ENCODE results near the gene PFDN4.

DNA sequence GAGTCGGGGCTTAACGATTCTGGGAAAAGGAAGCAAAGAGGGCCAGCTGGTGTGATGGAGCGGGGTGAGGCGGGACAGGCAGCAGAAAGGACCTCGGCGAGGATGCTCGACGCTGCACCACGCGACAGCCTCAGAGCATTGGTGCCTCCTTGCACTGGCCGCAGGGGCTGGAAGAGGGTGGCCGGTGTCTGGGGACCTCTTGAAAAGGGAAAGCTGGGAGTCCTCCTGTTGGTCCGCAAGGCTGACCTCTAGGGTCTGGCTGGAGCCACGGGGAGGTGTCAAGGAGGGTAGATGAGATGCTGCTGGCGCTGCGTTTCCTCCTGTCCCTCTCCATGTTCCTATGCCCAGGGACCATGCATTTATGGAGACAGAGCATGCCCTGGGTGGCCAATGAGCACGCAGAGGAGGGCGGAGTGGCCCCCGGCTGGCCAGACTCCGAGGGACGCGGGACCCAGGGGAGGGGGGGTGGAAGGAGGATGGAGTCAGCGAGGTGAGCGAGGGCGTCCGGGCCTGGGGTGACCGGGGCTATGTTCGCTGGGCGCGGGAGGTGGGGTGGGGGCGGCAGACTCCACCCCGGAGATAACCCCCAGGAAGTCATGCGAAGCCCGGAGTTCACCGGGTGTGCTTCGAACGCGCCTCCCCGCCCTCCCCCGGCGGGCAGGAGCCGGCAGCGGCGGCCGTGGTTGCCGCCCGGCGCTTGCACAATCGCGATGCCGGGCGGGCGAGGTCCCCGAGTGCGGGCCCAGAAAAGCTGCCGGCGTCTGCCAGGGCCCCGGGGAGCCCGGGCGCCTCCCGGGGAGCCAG, 34.0 kb upstream of the PFDN4 start, which contains the start of gene CYP24A1:
- TF ChIP-seq, protein P1, sequence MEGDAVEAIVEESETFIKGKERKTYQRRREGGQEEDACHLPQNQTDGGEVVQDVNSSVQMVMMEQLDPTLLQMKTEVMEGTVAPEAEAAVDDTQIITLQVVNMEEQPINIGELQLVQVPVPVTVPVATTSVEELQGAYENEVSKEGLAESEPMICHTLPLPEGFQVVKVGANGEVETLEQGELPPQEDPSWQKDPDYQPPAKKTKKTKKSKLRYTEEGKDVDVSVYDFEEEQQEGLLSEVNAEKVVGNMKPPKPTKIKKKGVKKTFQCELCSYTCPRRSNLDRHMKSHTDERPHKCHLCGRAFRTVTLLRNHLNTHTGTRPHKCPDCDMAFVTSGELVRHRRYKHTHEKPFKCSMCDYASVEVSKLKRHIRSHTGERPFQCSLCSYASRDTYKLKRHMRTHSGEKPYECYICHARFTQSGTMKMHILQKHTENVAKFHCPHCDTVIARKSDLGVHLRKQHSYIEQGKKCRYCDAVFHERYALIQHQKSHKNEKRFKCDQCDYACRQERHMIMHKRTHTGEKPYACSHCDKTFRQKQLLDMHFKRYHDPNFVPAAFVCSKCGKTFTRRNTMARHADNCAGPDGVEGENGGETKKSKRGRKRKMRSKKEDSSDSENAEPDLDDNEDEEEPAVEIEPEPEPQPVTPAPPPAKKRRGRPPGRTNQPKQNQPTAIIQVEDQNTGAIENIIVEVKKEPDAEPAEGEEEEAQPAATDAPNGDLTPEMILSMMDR (IDR thresholded peaks at IDR 0.05), result no peak
- TF ChIP-seq POLR2A (IDR thresholded peaks at IDR 0.05), result no peak
- TF ChIP-seq POLR2AphosphoS5 (IDR thresholded peaks at IDR 0.05), result no peak
- TF ChIP-seq EP300 (IDR thresholded peaks at IDR 0.05; ENCODE audit: low read depth), result no peak

Data from transverse colon (tissue), 4 donors.